K562 (cell line): ENCODE results near the gene XPNPEP1. TPM values are rescaled to one million over a fixed set of nuclear protein-coding genes. Genes with fewer than 3 reads are reported as not detected.

ENCODE experiments used
- ARID1B ChIP-seq: fragments of 450-650 bp; IDR thresholded peaks from 2 replicates; pipeline ENCODE4 v1.6.1; 2016; ENCODE audit warnings: antibody characterized with exemption, mild to moderate bottlenecking, inconsistent platforms
- MEF2D ChIP-seq: conservative IDR thresholded peaks from 2 replicates; pipeline ENCODE4 v1.6.1; 2016; ENCODE audit warnings: low read depth, missing genetic modification characterization, missing compliant biosample characterization
- ZNF695 ChIP-seq: fragments of 450-650 bp; formaldehyde crosslinking; IDR thresholded peaks from 2 replicates; pipeline ENCODE4 v1.4.0; 2020; ENCODE audit warnings: mild to moderate bottlenecking, moderate library complexity
- ZNF79 ChIP-seq: fragments of 250-450 bp; sonication (Bioruptor Pico); IDR thresholded peaks from 2 replicates; pipeline ENCODE4 v1.4.0; 2020; ENCODE audit warnings: low read depth, mild to moderate bottlenecking, moderate library complexity
- polyA plus RNA-seq, 8 experiments: library from polyadenylated mRNA; depleted of rRNA in 4 of 8; stranded (reverse) in 5 of 8; unstranded in 3 of 8; fragments of >200 nt; fragmentation: Nextera tagmentation in 2 of 8; fragmentation: Illumina TruSeq in 1 of 8; extraction: Ambion mirVana in 2 of 8; extraction: Trizol in 1 of 8; gene quantifications; 2 replicates each; pipeline versions ENCODE4 v1.2.1 to v1.2.3, GENCODE V29; 2011 to 2014; ENCODE audit warnings: inconsistent platforms in 1 of 8, missing spikeins in 1 of 8
- total RNA-seq, 7 experiments: library from RNA; depleted of rRNA in 6 of 7; stranded (reverse); fragments of >200 nt in 6 of 7; fragmentation: Illumina TruSeq in 2 of 7; extraction: Trizol in 2 of 7; gene quantifications; 2 replicates each; pipeline versions ENCODE4 v1.2.1 to v1.2.3, GENCODE V29; 2011 to 2021; ENCODE audit warnings: low replicate concordance in 1 of 7
- TF ChIP-seq, protein P1 (sequence below), 2 experiments: fragments of 450-650 bp; formaldehyde crosslinking in 1 of 2; IDR thresholded peaks; 2 replicates each; pipeline versions ENCODE4 v1.4.0 to v1.6.1; 2014 to 2020; ENCODE audit warnings: mild to moderate bottlenecking in 2 of 2, borderline replicate concordance in 1 of 2, low read depth in 1 of 2
- TF ChIP-seq, protein P2 (sequence below): fragments of 250-450 bp; sonication (Bioruptor Pico); IDR thresholded peaks from 2 replicates; pipeline ENCODE4 v1.5.0; 2020; ENCODE audit warnings: mild to moderate bottlenecking, borderline replicate concordance

XPNPEP1 gene
- total and polyA plus RNA-seq, 9 of the 15 experiments (the other 6 are each of a cell fraction or from before 2014, with no cell fraction given): 24.2 to 93.5 (median 40.1) TPM

DNA sequence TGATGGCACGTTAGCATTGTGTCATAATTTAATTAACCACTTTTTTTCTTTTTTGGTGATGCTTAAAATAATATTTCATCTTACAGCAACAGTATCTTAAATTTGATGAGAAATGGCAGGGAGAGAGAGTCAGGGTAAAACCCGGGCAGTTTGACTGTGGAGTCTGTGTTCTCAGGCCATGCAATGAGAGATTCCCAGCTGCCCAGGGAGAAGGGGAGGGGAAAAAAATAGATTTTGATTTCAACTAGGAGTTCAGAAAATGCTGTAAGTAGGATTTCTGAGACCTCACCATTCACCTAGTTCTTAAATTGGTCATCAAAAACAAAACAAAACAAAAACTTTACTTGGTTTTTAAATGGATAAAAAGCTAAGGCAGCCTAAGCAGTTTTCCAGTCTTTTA lies 37.4 kb upstream of the XPNPEP1 start (continued):
- TF ChIP-seq ZNF79 (CRISPR knock-in tag): no peak
- TF ChIP-seq, protein P1, sequence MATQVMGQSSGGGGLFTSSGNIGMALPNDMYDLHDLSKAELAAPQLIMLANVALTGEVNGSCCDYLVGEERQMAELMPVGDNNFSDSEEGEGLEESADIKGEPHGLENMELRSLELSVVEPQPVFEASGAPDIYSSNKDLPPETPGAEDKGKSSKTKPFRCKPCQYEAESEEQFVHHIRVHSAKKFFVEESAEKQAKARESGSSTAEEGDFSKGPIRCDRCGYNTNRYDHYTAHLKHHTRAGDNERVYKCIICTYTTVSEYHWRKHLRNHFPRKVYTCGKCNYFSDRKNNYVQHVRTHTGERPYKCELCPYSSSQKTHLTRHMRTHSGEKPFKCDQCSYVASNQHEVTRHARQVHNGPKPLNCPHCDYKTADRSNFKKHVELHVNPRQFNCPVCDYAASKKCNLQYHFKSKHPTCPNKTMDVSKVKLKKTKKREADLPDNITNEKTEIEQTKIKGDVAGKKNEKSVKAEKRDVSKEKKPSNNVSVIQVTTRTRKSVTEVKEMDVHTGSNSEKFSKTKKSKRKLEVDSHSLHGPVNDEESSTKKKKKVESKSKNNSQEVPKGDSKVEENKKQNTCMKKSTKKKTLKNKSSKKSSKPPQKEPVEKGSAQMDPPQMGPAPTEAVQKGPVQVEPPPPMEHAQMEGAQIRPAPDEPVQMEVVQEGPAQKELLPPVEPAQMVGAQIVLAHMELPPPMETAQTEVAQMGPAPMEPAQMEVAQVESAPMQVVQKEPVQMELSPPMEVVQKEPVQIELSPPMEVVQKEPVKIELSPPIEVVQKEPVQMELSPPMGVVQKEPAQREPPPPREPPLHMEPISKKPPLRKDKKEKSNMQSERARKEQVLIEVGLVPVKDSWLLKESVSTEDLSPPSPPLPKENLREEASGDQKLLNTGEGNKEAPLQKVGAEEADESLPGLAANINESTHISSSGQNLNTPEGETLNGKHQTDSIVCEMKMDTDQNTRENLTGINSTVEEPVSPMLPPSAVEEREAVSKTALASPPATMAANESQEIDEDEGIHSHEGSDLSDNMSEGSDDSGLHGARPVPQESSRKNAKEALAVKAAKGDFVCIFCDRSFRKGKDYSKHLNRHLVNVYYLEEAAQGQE (IDR thresholded peaks at IDR 0.05; ENCODE audit: borderline replicate concordance): no peak
- TF ChIP-seq, protein P1 (CRISPR knock-in tag; IDR thresholded peaks at IDR 0.05; ENCODE audit: low read depth): no peak
- TF ChIP-seq MEF2D (tag): no peak
- TF ChIP-seq ZNF695 (CRISPR knock-in tag): no peak
- TF ChIP-seq ARID1B: no peak
- TF ChIP-seq, protein P2, sequence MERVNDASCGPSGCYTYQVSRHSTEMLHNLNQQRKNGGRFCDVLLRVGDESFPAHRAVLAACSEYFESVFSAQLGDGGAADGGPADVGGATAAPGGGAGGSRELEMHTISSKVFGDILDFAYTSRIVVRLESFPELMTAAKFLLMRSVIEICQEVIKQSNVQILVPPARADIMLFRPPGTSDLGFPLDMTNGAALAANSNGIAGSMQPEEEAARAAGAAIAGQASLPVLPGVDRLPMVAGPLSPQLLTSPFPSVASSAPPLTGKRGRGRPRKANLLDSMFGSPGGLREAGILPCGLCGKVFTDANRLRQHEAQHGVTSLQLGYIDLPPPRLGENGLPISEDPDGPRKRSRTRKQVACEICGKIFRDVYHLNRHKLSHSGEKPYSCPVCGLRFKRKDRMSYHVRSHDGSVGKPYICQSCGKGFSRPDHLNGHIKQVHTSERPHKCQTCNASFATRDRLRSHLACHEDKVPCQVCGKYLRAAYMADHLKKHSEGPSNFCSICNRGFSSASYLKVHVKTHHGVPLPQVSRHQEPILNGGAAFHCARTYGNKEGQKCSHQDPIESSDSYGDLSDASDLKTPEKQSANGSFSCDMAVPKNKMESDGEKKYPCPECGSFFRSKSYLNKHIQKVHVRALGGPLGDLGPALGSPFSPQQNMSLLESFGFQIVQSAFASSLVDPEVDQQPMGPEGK (CRISPR knock-in tag): no peak
